Measurements from ENCODE around the gene SCUBE3.

Gene SCUBE3

GRCh38 chr6:35294308-35294945 lies 80.7 kb downstream of the SCUBE3 start:
- Histone ChIP-seq H2AFZ (ENCODE audit: insufficient read depth, low read length, poor library complexity) (no peak overlapping the region), H3K79me2 (ENCODE audit: control insufficient read depth, insufficient read depth, low read length, poor library complexity) (peaks cover 3% of the 10 kb centered on the region), H3K4ac (ENCODE audit: low read depth, low read length) (no peak overlapping the region), H3K4me3 (ENCODE audit: low read depth, low read length) (no peak overlapping the region), H4K91ac (ENCODE audit: low read depth, low read length) (no peak overlapping the region), H3K9me3 (ENCODE audit: insufficient read depth, low read depth, low read length) (peaks cover 2% of the 10 kb centered on the region), H3K27me3 (ENCODE audit: insufficient read depth, low read length) (no peaks in the 10 kb centered on the region), H3K36me3 (ENCODE audit: control insufficient read depth in 1 of 2, insufficient read depth in 2 of 2, low read length in 2 of 2) (peaks cover 33 to 35% of the 10 kb centered on the region in 2 experiments), H2AK5ac (ENCODE audit: low read length) (no peak overlapping the region), H3K27ac (ENCODE audit: low read depth, low read length) (no peak overlapping the region), H3K18ac (ENCODE audit: low read length) (no peak overlapping the region), H4K12ac (ENCODE audit: low read depth, low read length) (no peak overlapping the region), H3K23ac (ENCODE audit: low read length) (no peak overlapping the region), H3K4me1 (ENCODE audit: control insufficient read depth in 1 of 2, insufficient read depth in 2 of 2, low read length in 2 of 2) (peaks cover 7 to 8% of the 10 kb centered on the region in 2 experiments), H4K8ac (ENCODE audit: low read depth, low read length) (no peak overlapping the region), H3K14ac (ENCODE audit: low read length) (no peak overlapping the region), H2BK120ac (ENCODE audit: insufficient read depth, low read length, poor library complexity) (no peak overlapping the region), H3K79me1 (ENCODE audit: low read length) (peaks cover 4% of the 10 kb centered on the region), H2BK12ac (ENCODE audit: low read length) (no peak overlapping the region), H3K9ac (ENCODE audit: low read length) (no peak overlapping the region), H2BK5ac (ENCODE audit: low read depth, low read length, poor library complexity) (no peak overlapping the region), H3K4me2 (ENCODE audit: low read length) (no peak overlapping the region)
- peak in 1 of 2 donors; percentile 67 for DNase-seq
- no CpG with 5 or more reads among the region's 10 CpGs for whole genome bisulfite sequencing (ENCODE audit: extremely low coverage, insufficient coverage, insufficient read length)

- no peak overlapping the region for H2AFZ ChIP-seq (ENCODE audit: insufficient read depth, low read length, poor library complexity)
- H3K36me3 ChIP-seq (ENCODE audit: control insufficient read depth in 1 of 2, insufficient read depth in 2 of 2, low read length in 2 of 2): peaks cover 28 to 35% of the 10 kb centered on the region in 2 experiments
- no peak overlapping the region for H3K18ac ChIP-seq (ENCODE audit: low read length)
- no peak overlapping the region for H2BK120ac ChIP-seq (ENCODE audit: insufficient read depth, low read length, poor library complexity)
- H4K8ac ChIP-seq (ENCODE audit: low read depth, low read length): no peak overlapping the region
- no peak overlapping the region for H2BK5ac ChIP-seq (ENCODE audit: low read depth, low read length, poor library complexity)
- WGBS (ENCODE audit: extremely low coverage, insufficient coverage, insufficient read length): no CpG with 5 or more reads among the region's 2 CpGs
- no peak overlapping the region for H3K4me2 ChIP-seq (ENCODE audit: low read length)
- H3K9ac ChIP-seq (ENCODE audit: low read length): no peak overlapping the region
- no peak overlapping the region for H2BK12ac ChIP-seq (ENCODE audit: low read length)
- H3K4me3 ChIP-seq (ENCODE audit: low read depth, low read length): no peak overlapping the region
- H4K91ac ChIP-seq (ENCODE audit: low read depth, low read length): no peak overlapping the region
- DNase-seq: no peak
- H3K9me3 ChIP-seq (ENCODE audit: insufficient read depth, low read depth, low read length): peaks cover 2% of the 10 kb centered on the region
- no peak overlapping the region for H4K12ac ChIP-seq (ENCODE audit: low read depth, low read length)
- H2AK5ac ChIP-seq (ENCODE audit: low read length): no peak overlapping the region
- H3K27ac ChIP-seq (ENCODE audit: low read depth, low read length): no peak overlapping the region
- peaks cover 7 to 8% of the 10 kb centered on the region in 2 experiments for H3K4me1 ChIP-seq (ENCODE audit: control insufficient read depth in 1 of 2, insufficient read depth in 2 of 2, low read length in 2 of 2)
- no peaks in the 10 kb centered on the region for H3K27me3 ChIP-seq (ENCODE audit: insufficient read depth, low read length)
- H3K79me2 ChIP-seq (ENCODE audit: control insufficient read depth, insufficient read depth, low read length, poor library complexity): peaks cover 3% of the 10 kb centered on the region
- H3K23ac ChIP-seq (ENCODE audit: low read length): no peak overlapping the region
- H3K79me1 ChIP-seq (ENCODE audit: low read length): peaks cover 4% of the 10 kb centered on the region
- H3K4ac ChIP-seq (ENCODE audit: low read depth, low read length): no peak overlapping the region
- H3K14ac ChIP-seq (ENCODE audit: low read length): no peak overlapping the region
These were observed 81.3 kb downstream of the SCUBE3 start for GRCh38 chr6:35295036-35295435.

GRCh38 chr6:35295521-35296315 lies 82.0 kb downstream of the SCUBE3 start:
- H3K36me3 ChIP-seq (ENCODE audit: control insufficient read depth in 1 of 2, insufficient read depth in 2 of 2, low read length in 2 of 2): peaks cover 22 to 31% of the 10 kb centered on the region in 2 experiments
- no CpG with 5 or more reads among the region's 3 CpGs for WGBS (ENCODE audit: extremely low coverage, insufficient coverage, insufficient read length)
- no peak overlapping the region for H2BK5ac ChIP-seq (ENCODE audit: low read depth, low read length, poor library complexity)
- no peak overlapping the region for H3K23ac ChIP-seq (ENCODE audit: low read length)
- peaks cover 3% of the 10 kb centered on the region for H3K79me2 ChIP-seq (ENCODE audit: control insufficient read depth, insufficient read depth, low read length, poor library complexity)
- H3K9me3 ChIP-seq (ENCODE audit: insufficient read depth, low read depth, low read length): peaks cover 2% of the 10 kb centered on the region
- no peak overlapping the region for H3K27ac ChIP-seq (ENCODE audit: low read depth, low read length)
- no peak overlapping the region for H2AK5ac ChIP-seq (ENCODE audit: low read length)
- H3K9ac ChIP-seq (ENCODE audit: low read length): no peak overlapping the region
- no peak overlapping the region for H3K14ac ChIP-seq (ENCODE audit: low read length)
- no peak overlapping the region for H2BK12ac ChIP-seq (ENCODE audit: low read length)
- no peak overlapping the region for H2AFZ ChIP-seq (ENCODE audit: insufficient read depth, low read length, poor library complexity)
- H3K27me3 ChIP-seq (ENCODE audit: insufficient read depth, low read length): no peaks in the 10 kb centered on the region
- no peak overlapping the region for H3K4ac ChIP-seq (ENCODE audit: low read depth, low read length)
- H3K4me2 ChIP-seq (ENCODE audit: low read length): no peak overlapping the region
- no peak overlapping the region for H3K4me3 ChIP-seq (ENCODE audit: low read depth, low read length)
- H4K8ac ChIP-seq (ENCODE audit: low read depth, low read length): no peak overlapping the region
- no peak overlapping the region for H4K12ac ChIP-seq (ENCODE audit: low read depth, low read length)
- H3K4me1 ChIP-seq (ENCODE audit: control insufficient read depth in 1 of 2, insufficient read depth in 2 of 2, low read length in 2 of 2): peaks cover 7 to 8% of the 10 kb centered on the region in 2 experiments
- H4K91ac ChIP-seq (ENCODE audit: low read depth, low read length): no peak overlapping the region
- DNase-seq: no peak
- H3K18ac ChIP-seq (ENCODE audit: low read length): no peak overlapping the region
- no peak overlapping the region for H2BK120ac ChIP-seq (ENCODE audit: insufficient read depth, low read length, poor library complexity)
- H3K79me1 ChIP-seq (ENCODE audit: low read length): peaks cover 4% of the 10 kb centered on the region

- H3K9me3 ChIP-seq (ENCODE audit: insufficient read depth, low read depth, low read length): no peaks in the 10 kb centered on the region
- peaks cover 3% of the 10 kb centered on the region for H3K79me2 ChIP-seq (ENCODE audit: control insufficient read depth, insufficient read depth, low read length, poor library complexity)
- no peak overlapping the region for H3K18ac ChIP-seq (ENCODE audit: low read length)
- H3K9ac ChIP-seq (ENCODE audit: low read length): no peak overlapping the region
- peak overlapping the region; percentile 28 for H4K8ac ChIP-seq (ENCODE audit: low read depth, low read length)
- H3K36me3 ChIP-seq (ENCODE audit: control insufficient read depth in 1 of 2, insufficient read depth in 2 of 2, low read length in 2 of 2): peaks cover 10 to 18% of the 10 kb centered on the region in 2 experiments
- no peak overlapping the region for H2AFZ ChIP-seq (ENCODE audit: insufficient read depth, low read length, poor library complexity)
- no peak overlapping the region for H3K4ac ChIP-seq (ENCODE audit: low read depth, low read length)
- H3K4me1 ChIP-seq (ENCODE audit: control insufficient read depth in 1 of 2, insufficient read depth in 2 of 2, low read length in 2 of 2): peaks cover 7 to 8% of the 10 kb centered on the region in 2 experiments
- H4K91ac ChIP-seq (ENCODE audit: low read depth, low read length): no peak overlapping the region
- no peaks in the 10 kb centered on the region for H3K27me3 ChIP-seq (ENCODE audit: insufficient read depth, low read length)
- no peak overlapping the region for H3K4me3 ChIP-seq (ENCODE audit: low read depth, low read length)
- WGBS (ENCODE audit: extremely low coverage, insufficient coverage, insufficient read length): no CpG with 5 or more reads among the region's 6 CpGs
- H2BK120ac ChIP-seq (ENCODE audit: insufficient read depth, low read length, poor library complexity): no peak overlapping the region
- H3K14ac ChIP-seq (ENCODE audit: low read length): no peak overlapping the region
- peak overlapping the region; percentile 19 for H2AK5ac ChIP-seq (ENCODE audit: low read length)
- peaks cover 4% of the 10 kb centered on the region for H3K79me1 ChIP-seq (ENCODE audit: low read length)
- no peak for DNase-seq
- no peak overlapping the region for H3K27ac ChIP-seq (ENCODE audit: low read depth, low read length)
- H2BK5ac ChIP-seq (ENCODE audit: low read depth, low read length, poor library complexity): no peak overlapping the region
- H2BK12ac ChIP-seq (ENCODE audit: low read length): no peak overlapping the region
- no peak overlapping the region for H4K12ac ChIP-seq (ENCODE audit: low read depth, low read length)
- no peak overlapping the region for H3K4me2 ChIP-seq (ENCODE audit: low read length)
- no peak overlapping the region for H3K23ac ChIP-seq (ENCODE audit: low read length)
These were observed 83.3 kb downstream of the SCUBE3 start for GRCh38 chr6:35296931-35297600.

Data from trophoblast cell (in vitro differentiated cells and primary cell).